Fibroblast of gingiva (primary cell): ENCODE data around the gene TNS3.

Source experiments
- DNase-seq: peaks from one replicate; pipeline ENCODE4 v3.0.0-alpha.2; 2011; ENCODE audit warnings: low read depth

TNS3 gene

DNA sequence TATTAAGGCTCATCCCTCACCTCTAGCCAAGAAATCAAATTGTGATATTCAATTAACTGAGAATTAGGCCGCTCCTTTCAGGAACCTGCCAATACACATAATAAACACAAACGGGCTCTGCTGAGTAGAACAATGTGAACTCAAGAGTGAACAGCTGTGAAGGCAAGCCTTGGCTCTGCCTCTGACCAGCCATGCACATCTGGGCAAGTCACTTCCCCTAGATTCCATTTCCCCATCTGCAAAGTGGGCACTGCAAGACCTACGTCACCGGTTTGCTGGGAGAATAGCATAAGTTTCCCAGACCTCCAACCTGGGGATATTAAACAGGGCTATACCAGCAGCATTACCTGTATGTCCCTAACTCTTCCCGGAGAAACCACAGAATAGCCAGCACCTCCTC is 355.2 kb downstream of the TNS3 start:
- no peak for DNase-seq

DNA sequence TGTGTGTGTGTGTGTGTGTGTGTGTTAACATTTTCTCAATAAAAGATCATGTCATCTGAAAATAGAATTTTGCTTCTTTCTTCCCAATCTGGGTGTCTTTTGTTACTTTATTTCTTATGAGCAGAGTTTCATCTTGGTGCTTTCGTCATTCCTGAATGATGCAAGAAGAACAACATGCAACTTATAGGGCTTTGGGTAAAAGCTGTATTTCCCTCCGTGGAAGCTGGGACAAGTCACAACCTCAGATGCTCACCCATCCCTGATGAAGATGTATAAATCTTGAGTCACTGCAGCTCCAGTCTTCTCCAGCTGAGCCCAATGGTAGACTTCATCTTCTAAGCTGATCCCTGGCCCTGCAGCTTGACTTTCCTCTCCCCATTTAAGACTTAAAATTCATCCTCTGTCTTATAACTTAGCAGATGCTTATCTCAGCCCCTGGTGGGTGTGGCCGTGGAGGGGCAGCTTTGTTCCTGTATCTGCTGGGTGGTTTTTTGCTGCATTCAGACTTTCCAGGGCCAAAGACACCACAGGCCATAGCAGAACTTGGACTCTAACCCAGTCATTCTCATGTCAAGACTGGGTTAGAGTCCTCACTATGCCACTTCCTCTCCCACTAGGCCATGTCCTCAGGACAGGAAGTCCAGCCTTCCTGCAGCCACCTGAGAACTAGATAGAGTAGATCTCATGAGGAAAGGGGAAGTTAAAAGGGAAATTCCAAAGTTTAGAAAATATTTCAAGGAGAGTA is 356.4 kb downstream of the TNS3 start:
- peak; percentile 25 for DNase-seq
